Osteocyte (in vitro differentiated cells): Measurements from ENCODE around the gene TMBIM6. TPM values are rescaled to one million over a fixed set of nuclear protein-coding genes. Genes with fewer than 3 reads are reported as not detected.

Source experiments
- DNase-seq: peaks from one replicate; pipeline ENCODE4 v3.0.0; 2021; ENCODE audit warnings: mixed read lengths; ENCODE audit not compliant: unreplicated experiment; ENCODE audit errors: extremely low spot score
- H3K27ac Mint-ChIP-seq: one replicate; pipeline ENCODE4 v1.8.0; 2021; ENCODE audit warnings: mild to moderate bottlenecking, mixed read lengths; ENCODE audit not compliant: unreplicated experiment
- H3K27me3 Mint-ChIP-seq: one replicate; pipeline ENCODE4 v1.8.0; 2021; ENCODE audit warnings: mixed read lengths; ENCODE audit not compliant: unreplicated experiment
- H3K36me3 Mint-ChIP-seq: one replicate; pipeline ENCODE4 v1.8.0; 2021; ENCODE audit warnings: mixed read lengths; ENCODE audit not compliant: unreplicated experiment
- H3K4me1 Mint-ChIP-seq: one replicate; pipeline ENCODE4 v1.8.0; 2021; ENCODE audit warnings: mixed read lengths; ENCODE audit not compliant: unreplicated experiment
- H3K4me3 Mint-ChIP-seq: one replicate; pipeline ENCODE4 v1.8.0; 2021; ENCODE audit warnings: mild to moderate bottlenecking, moderate library complexity, mixed read lengths; ENCODE audit not compliant: unreplicated experiment
- H3K9me3 Mint-ChIP-seq: one replicate; pipeline ENCODE4 v1.8.0; 2021; ENCODE audit warnings: mixed read lengths; ENCODE audit not compliant: unreplicated experiment
- CTCF ChIP-seq: fragments of 200-600 bp; sonication (generic); IDR thresholded peaks from 2 replicates; pipeline ENCODE4 v1.5.0; 2021; ENCODE audit warnings: antibody characterized with exemption, mild to moderate bottlenecking, moderate library complexity
- total RNA-seq: library from RNA; stranded (reverse); gene quantifications from 2 replicates; pipeline ENCODE4 v1.2.1, GENCODE V29; 2021

The TMBIM6 gene
- total RNA-seq, 1 donor from 2014 or later = 385 TPM

GRCh38 chr12:49698619-49699545 is 42.5 kb upstream of the TMBIM6 start:
- no peaks in the 10 kb centered on the region for H3K27me3 Mint-ChIP-seq
- H3K4me1 Mint-ChIP-seq = peaks cover 63% of the 10 kb centered on the region
- no peaks in the 10 kb centered on the region for H3K36me3 Mint-ChIP-seq
- peak overlapping the region; percentile 94 for H3K27ac Mint-ChIP-seq
- TF ChIP-seq CTCF = no peak
- H3K9me3 Mint-ChIP-seq = no peaks in the 10 kb centered on the region
- no peak for DNase-seq
- H3K4me3 Mint-ChIP-seq = peak overlapping the region; percentile 68

GRCh38 chr12:49702009-49702408 is 39.3 kb upstream of the TMBIM6 start:
- no peaks in the 10 kb centered on the region for H3K9me3 Mint-ChIP-seq
- H3K4me1 Mint-ChIP-seq = peaks cover 75% of the 10 kb centered on the region
- TF ChIP-seq CTCF = no peak
- H3K36me3 Mint-ChIP-seq = no peaks in the 10 kb centered on the region
- DNase-seq = no peak
- no peaks in the 10 kb centered on the region for H3K27me3 Mint-ChIP-seq
- no peak overlapping the region for H3K4me3 Mint-ChIP-seq
- peak overlapping the region; percentile 95 for H3K27ac Mint-ChIP-seq

- H3K9me3 Mint-ChIP-seq = no peaks in the 10 kb centered on the region
- DNase-seq = no peak
- H3K4me1 Mint-ChIP-seq = peaks cover 71% of the 10 kb centered on the region
- H3K27ac Mint-ChIP-seq = peak overlapping the region; percentile 95
- peak overlapping the region; percentile 53 for H3K4me3 Mint-ChIP-seq
- no peaks in the 10 kb centered on the region for H3K36me3 Mint-ChIP-seq
- TF ChIP-seq CTCF = no peak
- peaks cover 2% of the 10 kb centered on the region for H3K27me3 Mint-ChIP-seq
Measured at GRCh38 chr12:49702676-49703215, 38.6 kb upstream of the TMBIM6 start.

- no peak for DNase-seq
- Mint-ChIP-seq H3K27me3 (peaks cover 5% of the 10 kb centered on the region), H3K4me3 (peak overlapping the region; percentile 35), H3K27ac (peak overlapping the region; percentile 95), H3K36me3 (no peaks in the 10 kb centered on the region), H3K9me3 (no peaks in the 10 kb centered on the region), H3K4me1 (peaks cover 64% of the 10 kb centered on the region)
- TF ChIP-seq CTCF = no peak
Measured at GRCh38 chr12:49703647-49704137, 37.7 kb upstream of the TMBIM6 start.
